ENCODE results near the gene CEP350.
"Not testable (repeated sequence)": the region's sequence is repeated elsewhere in the genome, so short reads cannot be mapped to it uniquely, and the experiment has no call there.

The CEP350 gene

GRCh38 chr1:180131510-180131909 lies 176.9 kb downstream of the CEP350 start:
- FAIRE-seq = no peak

- no peak for FAIRE-seq
Observed at GRCh38 chr1:180133193-180133592, 178.6 kb downstream of the CEP350 start.

GRCh38 chr1:180133688-180134087 lies 179.1 kb downstream of the CEP350 start:
- FAIRE-seq = not testable (repeated sequence)

DNA sequence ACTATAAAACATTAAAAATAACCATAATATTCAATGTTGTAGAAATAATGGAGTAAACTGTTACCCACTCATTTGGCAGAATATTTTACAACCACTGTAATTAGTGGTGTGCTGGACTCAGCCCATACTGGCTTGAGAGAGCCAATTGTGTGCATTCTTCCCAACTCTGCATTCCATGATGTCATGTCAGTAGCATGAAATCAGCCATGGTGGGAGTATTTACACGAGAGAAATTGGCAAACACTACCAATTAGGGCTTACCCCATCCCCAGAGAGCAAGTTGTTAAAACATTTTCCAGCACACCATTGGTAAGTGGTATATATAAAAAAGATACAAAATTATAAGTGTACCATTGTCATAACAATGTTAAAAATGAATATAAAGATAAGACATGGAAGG lies 180.9 kb downstream of the CEP350 start:
- FAIRE-seq = no peak

DNA sequence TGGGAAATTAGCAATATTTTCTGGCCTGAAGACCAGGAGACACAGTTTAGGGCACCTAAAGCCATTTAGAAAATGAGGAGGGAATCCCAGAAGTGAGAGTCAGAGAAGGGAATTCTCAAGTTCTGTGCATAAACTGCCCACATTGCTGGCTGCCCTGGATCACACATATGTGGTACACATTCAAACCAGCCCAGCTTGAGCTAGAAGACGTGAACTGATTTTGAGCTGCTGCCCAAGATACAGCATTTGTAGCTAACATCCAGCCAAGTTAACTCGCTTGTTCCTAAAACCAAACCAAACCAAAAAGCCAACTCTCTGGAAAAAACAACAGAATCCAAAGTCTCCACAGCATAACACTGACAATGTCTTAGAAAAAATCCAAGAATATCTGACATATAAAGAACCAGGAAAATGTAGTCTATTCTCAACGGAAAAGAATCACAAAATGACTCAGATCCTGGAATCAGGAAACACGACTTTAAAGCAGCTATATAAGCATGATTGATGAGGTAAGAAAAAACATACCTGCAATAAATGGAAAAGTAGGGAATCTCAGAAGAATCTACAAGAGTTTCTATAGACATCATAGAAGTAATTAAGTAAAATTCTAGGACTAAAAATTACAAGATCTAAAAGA lies 181.8 kb downstream of the CEP350 start:
- FAIRE-seq = no peak

DNA sequence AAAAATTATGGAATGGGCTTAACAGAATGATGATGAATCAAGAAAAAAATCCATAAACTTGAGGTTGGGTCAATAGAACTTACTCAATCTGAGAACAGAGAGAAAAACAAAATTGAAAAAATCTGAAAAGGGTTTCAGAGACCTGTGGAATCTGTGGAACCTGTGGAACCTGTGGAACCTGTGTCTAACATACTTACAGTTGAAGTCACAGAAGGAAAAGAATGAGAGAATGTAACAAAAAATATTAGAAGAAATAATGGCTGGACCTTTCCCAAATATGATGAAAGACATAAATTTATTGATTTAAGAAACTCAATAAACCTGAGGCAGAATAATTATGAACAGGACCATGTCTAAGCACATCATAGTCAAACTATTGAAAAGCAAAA lies 182.4 kb downstream of the CEP350 start:
- no peak for FAIRE-seq

DNA sequence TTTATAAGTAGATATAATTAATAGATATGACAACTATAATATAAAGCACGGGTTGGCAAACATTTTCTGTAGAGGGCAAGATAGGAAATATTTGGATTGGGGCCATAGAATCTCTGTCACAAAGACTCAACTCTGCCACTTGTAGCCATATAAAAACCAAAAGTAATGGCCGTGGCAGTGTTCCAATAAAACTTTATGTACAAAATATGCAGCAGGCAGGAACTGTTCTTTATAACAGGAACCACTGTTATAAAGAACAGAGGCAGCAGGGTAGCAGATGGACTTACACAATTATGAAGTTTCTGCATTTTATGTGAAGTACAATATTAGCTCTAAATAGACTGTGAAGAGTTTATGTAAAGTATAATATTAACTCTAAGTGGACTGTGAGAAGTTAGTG lies 183.2 kb downstream of the CEP350 start:
- FAIRE-seq = no peak

DNA sequence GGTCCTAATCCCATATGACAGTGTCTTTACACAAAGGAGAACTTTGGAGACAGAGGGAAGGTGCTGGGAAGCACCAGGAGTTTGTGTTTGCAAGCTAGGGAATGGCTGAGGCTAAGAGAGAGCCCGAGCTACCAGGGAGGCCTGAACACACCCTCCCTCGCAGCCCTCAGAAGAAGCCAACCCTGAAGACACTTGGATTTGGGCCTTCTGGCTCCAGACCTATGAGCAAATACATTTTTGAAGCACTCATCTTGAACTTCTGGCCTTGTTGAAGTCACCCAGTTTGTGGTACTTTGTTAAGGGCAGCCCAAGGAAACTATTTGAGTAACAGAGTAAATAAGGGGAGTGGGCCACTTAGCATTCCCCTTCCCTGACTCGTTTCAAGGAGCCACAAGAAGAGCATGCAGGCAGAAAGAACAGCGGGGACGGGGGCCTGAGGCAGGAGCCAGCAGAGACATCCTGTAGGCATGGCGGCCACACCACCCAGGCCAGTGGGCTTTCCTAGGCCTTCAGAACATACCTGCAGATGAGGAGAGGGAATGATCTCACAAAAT lies 186.8 kb downstream of the CEP350 start:
- no peak for FAIRE-seq

GRCh38 chr1:180143359-180143758 lies 188.7 kb downstream of the CEP350 start:
- no peak for FAIRE-seq

- no peak for FAIRE-seq
Observed at GRCh38 chr1:180144659-180145357, 190.2 kb downstream of the CEP350 start.

DNA sequence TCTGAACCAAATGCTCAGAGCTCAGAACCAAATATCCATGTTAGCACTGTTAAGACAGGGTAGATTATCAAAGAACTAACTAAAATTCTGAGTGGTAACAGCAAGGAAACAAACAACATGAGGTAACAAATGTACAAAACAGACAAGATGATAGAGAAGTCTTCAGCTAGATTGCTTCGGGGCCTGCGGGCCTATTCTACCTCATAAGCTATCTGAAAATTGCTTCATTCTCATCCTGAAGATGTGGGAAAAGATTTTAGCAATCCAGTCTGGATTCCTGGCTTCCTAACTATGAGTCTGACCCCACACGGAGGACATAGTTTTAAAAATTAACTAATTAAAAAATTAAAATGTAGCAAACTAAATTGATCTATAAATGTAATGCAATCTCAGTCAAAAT lies 190.8 kb downstream of the CEP350 start:
- no peak for FAIRE-seq

- FAIRE-seq = no peak
Observed at GRCh38 chr1:180150982-180151381, 196.4 kb downstream of the CEP350 start.

DNA sequence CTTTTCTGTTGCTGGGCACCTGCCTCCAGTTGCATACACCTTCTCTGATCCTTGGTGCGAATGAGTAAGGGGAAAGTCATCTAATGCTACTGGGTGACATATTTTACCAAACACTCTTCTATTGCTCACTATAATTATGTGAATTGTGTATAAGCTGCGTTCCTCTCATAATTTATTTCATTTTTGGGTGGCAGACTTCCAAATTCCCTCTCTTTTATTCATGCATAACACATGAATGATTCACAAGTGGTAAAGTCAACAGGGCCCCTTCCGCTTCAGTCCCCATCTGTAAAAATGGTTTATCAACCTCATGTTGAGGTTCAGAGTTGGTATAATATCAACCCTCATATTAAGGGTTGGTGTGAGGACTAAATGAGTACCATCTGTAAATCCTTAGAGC lies 196.9 kb downstream of the CEP350 start:
- FAIRE-seq = no peak

GRCh38 chr1:180152588-180152987 lies 198.0 kb downstream of the CEP350 start:
- no peak for FAIRE-seq

DNA sequence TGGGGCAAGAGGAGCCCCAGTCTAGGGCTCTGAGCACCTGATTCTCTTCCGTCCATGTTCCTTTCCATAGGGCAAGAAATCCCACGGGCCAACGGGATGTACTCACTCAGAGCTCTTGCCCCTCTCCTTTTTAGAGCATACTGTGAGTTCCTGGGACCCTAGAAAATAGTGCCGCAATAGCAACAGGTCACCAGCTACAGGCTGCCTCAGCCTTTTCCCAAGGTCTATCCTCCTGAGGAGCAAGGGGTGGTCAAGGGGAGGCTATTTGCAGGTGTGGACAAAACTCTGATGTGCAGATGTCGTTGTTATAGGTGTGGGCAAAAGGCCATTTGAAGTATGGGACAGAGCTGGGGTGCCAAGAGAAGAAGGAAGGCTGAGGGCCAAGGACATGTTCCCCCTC lies 198.4 kb downstream of the CEP350 start:
- no peak for FAIRE-seq

DNA sequence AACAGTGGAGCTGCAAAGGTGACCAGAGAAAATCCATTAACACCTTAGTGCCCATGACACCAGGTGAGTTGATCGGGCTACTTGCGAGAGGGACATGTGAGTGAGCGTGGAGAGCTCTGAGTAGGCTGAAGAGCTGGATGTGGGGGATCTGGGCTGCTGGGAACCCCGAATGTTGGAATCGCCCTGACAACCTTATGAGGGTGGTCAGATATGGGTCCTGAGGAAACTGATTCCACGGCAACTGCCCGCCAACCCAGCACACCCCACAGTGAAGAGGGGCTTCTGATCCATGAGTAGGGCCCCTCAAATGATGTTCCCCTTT lies 199.4 kb downstream of the CEP350 start:
- FAIRE-seq = no peak

- no peak for FAIRE-seq
Observed at GRCh38 chr1:180154325-180155181, 199.9 kb downstream of the CEP350 start, which contains the start of gene QSOX1. QSOX1 (plus strand) TSS chr1:180154869; CDS start chr1:180154908, 39 bp downstream.

DNA sequence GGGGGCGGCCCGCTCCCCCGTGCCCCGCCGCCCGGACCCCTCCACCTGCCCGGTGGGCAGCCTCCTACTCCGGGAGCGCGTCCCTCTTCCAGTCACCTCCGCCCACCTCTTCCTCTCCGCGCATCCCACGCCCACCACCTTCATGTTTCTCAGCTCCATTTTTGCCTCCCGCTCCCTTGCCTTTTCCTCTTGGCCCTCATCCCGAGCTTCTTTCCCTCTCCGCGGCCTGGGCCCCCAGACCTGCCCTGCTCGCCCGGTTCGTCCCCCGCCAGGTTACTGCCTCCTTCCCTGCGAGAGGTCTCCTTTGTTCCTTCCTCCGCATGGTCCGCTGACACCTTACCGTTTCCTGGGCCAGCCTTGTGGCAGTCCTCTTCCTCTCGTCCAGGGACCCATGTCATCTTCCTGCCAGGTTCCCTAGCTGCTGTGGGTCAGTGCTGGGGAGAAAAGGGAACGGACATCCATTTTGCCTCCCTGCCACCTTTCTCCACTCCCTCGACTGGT lies 200.6 kb downstream of the CEP350 start:
- no peak for FAIRE-seq

- FAIRE-seq = no peak
Observed at GRCh38 chr1:180156201-180156600, 201.6 kb downstream of the CEP350 start.

GRCh38 chr1:180156631-180157091 lies 202.1 kb downstream of the CEP350 start:
- no peak for FAIRE-seq

- FAIRE-seq = no peak
Observed at GRCh38 chr1:180157108-180157507, 202.5 kb downstream of the CEP350 start.

- FAIRE-seq = no peak
Observed at GRCh38 chr1:180157576-180158057, 203.0 kb downstream of the CEP350 start.
